Activated CD4-positive, alpha-beta T cell treated with anti-CD3 and anti-CD28 coated beads, Interleukin-2, amount 50 U/mL, for 24 hours (primary cell): ENCODE measurements around the gene GLOD4.
"Not testable (repeated sequence)": the region's sequence is repeated elsewhere in the genome, so short reads cannot be mapped to it uniquely, and the experiment has no call there.

Experiments
- DNase-seq, 2 donors: peaks; one replicate each; pipeline ENCODE4 v3.0.0-alpha.2; 2020; ENCODE audit warnings: low read depth in 1 of 2, low spot score in 1 of 2

The GLOD4 gene

DNA sequence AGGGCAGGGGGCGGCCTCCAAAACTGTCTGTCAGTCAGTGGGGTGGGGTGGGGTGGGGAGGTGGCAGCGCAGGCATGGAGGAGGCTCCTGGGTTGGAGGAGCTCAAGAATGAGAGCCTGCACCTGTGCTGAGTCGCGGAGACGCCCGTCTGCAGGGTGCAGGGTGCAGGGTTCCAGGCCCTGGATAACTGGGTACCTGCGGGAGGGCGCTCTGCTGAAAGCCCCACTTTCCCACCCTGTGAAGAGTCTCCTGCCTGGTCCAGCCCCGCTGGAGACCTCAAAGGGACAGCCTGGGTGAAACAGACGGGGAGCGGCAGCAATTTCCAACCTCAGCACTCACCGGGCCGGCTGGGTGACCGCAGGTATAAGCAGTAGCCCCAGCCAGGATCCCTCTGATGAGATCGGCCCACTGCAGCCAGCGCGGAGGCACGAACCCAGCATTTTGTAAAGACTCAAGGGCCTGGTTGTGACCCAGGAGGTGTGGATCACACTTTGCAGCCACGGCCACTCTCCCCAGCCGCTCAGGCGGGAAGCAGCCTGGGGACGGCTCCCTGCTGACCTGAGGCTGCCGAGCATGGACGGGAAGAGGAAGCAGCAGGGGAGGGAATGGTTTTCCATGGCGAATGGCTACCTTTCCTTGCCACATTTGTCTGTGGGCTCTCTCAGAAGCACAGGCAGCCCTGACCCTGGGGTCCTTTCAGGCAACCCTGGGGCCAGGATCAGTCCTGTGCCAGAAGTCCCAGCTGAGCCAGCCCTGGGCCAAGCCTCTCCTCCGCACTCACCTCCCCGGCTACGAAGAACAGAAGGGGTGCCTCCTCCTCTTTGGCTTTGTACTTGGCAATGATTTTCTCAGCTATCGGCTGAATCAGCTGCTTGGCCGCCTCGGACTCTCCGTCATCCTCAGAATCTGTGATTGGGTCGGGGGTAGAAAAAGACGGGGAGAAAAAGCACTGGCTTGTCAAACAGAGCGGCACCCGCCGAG, 21.1 kb upstream of the GLOD4 start:
- DNase-seq: no peak

DNA sequence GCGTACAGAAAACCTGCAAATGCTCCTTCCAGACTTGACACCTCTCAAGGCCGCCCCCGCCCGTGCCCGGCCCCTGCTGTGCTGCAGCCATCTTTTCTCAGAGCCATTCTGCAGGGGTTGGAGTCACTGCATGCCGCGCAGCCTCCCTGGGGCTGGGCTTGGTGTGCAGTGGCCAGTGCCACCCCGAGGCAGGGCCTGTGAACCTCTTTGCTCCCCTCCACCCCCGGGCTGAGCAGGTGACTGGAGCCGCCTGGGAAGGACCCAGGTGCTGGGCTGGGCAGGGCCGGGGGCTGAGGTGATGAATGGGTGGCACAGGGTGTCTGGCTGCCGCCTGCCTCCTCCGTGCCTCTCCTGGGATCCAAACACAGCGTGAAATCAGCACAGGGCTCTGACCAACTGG, 20.4 kb upstream of the GLOD4 start:
- no peak for DNase-seq

DNA sequence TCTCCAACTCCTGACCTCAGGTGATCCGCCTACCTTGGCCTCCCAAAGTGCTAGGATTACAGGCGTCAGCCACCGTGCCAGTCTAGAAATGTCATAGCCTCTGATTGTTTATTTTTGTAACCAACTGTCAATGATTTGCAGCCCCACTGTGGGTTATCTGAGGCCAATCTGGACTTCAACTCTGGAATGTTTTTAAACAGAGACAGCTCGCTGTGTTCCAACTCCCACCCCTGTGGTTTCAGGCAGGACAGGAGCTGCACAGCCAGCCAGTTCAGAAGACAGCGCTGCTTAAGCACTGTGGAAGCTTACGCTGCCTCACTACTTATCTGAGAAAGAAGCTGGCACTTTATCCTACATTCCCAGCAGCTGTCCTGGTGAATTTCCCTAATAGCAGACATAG, 19.6 kb upstream of the GLOD4 start:
- DNase-seq: no peak

DNA sequence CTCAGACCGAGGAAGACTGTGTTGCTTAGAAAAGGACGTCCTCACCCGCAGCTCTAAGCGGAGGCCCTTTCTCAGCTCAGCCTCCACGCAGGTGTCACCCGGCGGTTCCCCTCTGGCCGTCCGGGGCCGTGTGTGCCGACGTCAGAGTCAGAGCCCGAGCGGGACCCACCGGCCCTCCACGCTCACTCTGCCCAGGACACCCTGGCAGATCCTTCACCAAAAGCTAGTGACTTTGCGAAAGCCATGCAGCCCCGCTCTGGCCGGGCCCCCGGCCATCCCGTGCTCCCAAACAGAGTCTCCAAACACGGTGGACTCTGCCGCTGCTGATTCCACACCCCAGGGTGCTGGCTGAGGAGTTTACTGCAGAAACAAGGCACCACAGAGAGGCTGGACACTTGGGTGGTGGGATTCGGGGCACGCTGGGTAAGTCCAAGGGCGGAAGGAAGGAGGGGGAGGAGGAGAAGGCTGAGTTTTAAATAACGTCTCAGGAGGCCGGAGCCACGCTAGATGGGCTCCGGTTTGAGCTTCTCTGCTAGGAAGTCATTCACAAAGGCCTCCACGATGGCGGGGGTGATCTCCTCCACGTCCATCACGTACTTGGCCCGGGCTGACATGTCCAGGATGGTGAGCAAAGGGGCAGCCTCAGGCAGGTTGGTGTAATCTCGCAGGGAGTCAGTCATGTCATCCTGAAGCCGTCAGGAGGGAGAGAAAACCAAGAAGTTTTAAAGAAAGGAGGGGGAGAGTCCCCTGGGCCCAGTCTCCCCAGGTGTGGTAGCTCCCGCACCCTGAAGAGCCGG, 18.6 kb upstream of the GLOD4 start:
- DNase-seq: no peak

DNA sequence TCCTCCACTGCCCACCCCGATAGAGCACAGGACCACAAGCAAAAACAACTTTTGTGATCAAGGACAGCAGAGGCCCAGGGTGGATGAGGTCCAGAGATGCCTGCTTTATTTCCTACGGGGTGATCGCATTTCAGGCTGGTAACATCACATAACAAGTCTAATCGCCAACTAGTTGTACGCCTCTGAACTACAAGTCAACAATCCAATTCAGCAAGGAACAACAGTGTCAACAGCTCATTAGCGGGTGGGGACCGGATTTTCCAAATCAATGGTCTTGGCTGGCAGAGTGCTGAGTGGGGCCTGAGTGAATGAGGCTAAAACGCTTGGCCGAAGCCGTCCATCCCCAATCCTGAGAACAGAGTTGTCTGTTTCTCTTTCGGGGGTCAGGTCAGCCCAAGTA, 17.2 kb upstream of the GLOD4 start:
- DNase-seq: no peak

DNA sequence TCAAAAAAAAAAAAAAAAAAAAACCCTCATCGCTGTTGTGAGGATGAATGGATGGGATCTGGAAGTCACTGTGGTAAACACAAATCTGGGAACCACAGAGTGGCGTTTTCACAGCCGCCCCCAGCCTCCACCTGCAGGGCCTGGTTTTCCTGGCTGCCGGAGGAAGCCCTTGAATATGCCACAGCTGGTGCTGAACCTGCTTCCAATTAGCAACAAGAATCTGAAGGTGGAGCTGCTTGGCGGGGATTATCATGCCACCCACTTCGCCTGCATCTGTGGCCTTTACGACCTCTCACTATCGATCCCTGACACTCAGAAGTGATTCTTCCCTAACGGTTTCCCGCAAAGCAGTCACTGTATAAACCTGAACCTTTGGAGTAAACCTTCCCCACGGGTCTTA, 16.2 kb upstream of the GLOD4 start:
- DNase-seq: no peak

DNA sequence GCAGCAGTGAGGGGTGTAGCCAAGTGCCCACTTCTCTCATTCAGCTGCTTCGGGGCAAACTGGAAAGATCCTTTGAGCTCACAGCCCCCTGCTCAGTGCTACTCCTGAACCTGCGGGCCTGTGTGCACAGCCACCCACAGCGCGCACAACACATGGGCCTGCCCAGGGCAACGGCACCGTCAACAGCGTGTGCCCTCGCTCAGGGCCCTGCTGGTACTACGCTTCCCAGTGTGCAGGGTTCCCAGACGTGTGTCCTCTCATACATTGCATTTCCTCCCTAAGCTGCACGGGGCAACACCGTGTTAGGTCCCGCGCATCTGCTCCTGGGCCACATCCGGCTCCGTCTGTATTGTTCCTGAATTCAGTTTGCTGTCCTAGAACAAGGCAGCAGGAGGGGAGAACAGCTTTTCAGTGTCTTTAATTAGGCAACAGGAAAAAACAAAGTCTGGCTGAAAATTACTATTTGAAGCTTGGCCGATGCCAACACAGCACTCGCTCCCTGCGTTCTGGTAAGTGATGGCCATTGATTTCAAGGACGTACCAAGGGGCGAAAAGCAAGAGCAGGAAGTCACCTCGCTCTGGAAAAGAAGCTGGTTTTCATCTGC, 15.3 kb upstream of the GLOD4 start:
- DNase-seq: no peak

DNA sequence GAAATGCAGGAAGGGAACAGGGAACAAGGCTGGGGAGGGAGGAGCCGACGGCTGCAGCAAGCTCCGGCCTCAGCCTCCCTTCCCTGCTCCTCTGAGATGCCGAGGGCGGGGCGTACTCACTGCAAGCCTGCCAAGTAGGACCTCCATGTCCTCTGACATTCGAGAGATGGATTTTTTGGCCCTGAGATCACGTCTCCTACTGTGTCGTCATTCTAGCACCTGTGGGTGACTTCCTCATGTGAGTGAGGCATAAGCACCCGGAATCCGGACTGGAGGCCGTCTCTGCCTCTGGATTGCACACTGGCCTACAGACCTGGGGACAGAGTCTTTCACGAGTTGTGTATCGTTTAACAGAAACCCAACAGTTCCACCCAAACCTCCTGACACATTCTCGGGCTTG, 14.5 kb upstream of the GLOD4 start:
- DNase-seq: no peak

DNA sequence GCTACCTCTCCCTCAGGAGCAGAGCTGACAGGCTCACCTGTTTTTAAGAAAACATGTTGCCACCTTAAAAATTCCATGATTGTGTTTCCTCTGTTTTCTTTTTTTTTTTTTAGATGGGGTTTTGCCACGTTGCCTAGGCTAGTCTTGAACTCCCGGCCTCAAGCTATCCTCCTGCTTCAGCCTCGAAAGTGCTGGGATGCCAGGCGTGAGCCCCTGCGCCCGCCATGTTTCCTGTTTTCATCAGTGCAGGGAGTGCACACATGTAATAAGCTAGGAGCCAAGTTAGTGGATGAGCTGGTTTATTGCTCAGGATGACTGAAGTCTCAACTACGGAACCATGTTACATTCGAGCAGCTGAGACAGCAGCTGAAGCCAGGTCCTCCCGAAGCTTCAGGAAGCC, 13.6 kb upstream of the GLOD4 start:
- DNase-seq: no peak

DNA sequence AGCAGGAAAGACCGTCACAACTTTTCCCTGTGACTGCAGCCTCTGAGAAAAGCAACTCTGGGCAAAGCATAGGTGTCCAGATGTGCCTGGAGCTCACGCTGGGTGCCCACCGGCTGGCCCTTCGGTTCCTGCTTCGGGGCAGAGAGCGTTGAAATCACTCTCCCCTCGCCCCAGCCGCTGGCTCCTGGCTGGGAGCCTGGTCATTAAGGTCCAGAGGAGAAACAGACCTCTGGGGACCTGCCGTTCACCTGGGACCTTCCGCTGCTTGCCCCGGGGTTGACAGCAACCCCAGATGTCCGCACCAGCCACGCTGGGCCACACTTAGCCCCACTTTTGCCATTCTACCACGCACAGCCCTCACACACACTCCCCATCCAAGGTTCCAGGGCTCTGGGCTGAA, 13.2 kb upstream of the GLOD4 start:
- DNase-seq: no peak

DNA sequence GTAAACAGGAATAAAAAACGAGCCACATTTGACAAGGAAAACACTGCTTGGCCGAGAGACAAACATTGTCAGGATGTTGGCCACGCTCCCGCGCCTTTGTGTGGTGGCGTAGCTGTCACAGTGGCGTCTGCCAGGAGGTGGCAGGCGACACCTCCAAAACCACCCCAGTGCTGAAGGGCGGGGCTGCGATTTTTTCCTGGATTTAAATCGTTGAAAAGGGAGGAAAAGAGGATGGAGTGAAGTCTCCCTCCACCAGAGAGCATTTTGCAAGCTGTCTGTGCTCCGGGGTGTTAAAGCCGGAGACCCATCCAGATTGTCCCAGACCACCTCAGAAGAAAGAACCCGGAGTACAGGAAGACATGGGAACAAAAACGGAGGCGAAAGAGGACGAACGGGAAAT, 12.8 kb upstream of the GLOD4 start:
- peak in 1 of 2 donors; percentile 7 for DNase-seq

DNA sequence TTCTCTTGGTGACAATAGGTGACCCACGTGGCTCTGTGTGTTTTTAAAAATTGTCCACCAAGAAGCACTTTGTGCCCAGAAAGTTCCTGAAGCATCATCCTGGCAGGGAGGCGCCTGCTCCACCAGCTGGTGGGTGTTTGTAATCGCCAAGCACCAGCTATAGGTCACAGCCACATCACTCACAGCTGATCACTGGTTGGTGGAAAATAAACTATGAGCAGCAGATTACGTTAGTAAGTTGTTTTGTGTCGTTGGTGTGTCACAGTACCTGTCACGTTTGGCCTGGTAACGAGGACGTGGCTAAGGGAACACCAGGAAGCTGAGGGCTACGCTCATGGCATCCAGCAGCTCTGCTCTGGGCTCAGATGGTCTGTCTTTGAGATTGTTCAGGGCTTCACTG, 10.2 kb upstream of the GLOD4 start:
- no peak for DNase-seq

DNA sequence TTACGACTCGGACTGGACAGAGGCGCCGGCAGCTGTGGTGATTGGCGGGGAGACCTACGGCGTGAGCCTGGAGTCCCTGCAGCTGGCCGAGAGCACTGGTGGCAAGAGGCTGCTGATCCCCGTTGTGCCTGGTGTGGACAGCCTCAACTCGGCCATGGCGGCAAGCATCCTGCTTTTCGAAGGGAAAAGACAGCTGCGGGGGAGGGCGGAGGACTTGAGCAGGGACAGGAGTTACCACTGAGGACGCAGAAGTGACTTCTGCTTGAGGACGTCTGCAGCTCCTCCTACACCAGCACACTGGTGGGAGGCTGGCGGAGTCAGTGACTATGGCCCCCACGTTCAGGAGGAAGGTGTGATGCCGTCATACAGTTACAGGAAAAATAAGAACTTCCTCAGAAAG, 9.7 kb upstream of the GLOD4 start:
- DNase-seq: no peak

DNA sequence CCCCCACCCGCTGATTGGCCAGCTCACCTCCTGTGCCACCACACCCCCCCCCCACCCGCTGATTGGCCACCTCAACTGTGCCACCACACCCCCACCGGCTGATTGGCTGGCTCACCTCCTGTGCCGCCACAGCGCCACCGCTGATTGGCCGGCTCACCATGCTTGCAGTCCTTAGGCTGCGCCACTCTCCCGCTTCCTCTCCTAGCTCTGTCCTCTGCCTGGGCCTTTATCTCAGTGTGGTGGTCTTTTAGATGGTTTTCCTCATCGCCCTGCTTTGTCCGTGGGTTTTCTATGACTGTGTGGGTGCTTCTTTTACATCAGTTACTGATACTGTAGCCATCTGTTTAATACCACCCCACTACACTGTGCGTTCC, 8.8 kb upstream of the GLOD4 start:
- not testable (repeated sequence) for DNase-seq

DNA sequence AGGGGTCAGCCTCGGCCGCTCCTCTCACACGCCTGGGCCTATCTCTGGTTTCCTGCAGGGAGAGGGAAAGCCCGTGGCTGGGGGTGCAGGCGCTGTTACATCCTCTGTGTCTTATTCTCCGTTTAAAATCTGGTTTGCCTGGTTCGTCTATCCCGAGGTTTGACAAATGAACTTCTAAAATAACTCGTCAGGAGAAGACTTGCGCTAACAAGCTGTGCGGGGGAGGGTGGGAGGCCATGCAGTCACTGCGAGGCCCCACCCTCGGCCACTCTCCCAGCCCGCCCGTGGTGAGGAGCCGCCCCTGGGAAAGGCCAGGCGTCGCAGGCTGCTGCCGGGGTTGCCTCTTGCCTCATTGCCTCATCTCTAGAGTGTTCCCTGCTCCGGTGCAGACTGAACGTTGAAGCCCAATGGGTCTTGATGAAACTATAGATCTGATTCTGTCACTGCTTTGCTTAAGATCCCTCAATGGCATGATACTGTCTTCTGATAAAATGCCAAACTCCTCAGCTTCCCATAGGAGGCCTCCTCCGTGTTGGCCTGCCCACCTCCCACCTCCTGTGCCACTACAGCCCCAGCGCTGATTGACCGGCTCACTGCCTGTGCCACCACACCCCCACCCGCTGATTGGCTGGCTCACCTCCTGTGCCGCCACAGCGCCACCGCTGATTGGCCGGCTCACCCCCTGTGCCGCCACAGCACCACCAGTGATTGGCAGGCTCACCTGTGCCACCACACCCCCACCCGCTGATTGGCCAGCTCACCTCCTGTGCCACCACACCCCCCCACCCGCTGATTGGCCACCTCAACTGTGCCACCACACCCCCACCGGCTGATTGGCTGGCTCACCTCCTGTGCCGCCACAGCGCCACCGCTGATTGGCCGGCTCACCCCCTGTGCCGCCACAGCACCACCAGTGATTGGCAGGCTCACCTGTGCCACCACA, 8.1 kb upstream of the GLOD4 start:
- DNase-seq: not testable (repeated sequence)

DNA sequence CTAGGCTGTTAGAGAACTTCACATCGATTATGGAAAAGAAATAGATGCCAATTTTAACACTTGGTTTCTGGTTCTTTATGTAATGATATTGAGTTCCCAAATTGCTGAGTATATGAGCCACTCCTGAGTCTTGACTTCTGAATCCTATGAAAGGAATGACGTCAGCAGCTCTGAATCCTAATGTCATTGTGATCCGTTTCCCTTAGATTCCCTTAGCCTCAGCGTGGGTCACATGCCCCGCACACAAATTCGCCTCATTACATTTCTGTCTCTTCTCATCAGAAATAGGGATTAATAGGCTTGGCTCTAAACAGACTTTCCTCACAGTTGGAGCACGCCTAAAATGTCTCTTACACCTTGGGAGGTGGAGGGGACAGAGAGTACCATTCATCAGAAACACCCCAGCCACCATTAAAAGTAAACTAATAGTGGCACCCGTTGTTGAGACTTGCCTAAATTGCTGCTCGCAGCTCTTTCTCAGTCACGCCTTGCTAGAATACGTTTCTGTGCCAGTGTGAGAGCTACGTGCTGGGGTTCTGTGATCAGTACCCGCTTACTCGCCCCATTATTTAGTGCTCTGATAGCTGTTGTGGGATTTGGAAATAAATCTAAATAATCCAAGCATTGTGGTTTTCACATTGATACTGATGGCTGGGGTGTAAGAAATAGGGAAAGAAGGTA, 7.2 kb upstream of the GLOD4 start:
- DNase-seq: no peak

DNA sequence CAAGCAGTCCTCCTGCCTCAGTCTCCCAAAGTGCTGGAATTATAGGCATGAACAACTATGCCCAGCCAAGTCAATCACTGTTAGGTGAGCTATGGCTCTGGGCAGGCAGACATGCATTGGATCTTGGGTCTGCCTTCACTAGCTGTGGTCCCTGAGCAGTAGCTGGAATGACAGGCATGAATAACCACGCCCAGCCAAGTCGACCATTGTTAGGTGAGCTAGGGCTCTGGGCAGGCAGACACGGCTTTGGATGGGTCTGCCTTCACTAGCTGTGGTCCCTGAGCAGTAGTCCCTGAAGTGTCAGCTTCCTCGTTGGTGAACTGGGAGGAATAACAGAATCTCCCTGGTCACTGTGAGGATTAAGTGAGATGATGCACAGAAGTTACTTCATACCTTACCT, 6.5 kb upstream of the GLOD4 start:
- no peak for DNase-seq

DNA sequence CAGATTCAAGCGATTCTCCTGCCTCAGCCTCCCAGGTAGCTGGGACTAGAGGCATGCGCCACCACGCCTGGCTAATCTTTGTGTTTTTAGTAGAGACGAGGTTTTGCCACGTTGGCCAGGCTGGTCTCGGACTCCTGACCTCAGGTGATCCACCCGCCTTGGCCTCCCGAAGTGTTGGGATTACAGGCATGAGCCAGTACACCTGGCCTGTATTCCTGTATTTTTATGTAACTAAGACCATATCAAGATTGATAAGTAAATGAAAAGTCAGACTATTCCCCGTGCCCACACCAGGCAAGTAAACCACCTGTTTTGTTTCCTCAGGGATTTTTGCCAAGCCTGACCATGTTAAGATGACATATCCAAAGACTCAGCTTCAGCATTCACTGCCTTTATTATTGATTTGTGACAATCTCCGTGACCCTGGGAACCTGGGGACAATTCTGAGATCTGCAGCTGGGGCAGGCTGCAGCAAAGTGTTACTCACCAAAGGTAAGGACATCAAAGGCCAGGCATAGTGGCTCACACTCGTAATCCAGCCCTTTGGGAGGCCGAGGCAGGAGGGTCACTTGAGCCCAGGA, 5.7 kb upstream of the GLOD4 start:
- DNase-seq: no peak

DNA sequence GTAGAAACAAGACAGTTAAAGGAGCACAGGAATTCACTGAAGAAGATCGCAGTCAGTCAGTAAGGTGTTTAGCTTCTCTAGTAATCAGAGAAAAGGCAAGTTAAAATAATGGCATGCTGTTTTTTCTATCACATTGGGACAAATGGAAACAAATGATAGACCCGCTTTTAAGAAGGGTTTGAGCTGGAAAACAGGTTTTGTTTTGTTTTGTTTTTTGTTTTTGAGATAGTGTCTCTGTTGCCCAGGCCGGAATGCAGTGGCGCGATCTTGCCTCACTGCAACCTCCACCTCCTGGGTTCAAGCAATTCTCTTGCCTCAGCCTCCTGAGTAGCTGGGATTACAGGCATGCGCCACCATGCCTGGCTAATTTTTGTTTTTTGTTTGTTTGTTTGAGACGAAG, 3.8 kb upstream of the GLOD4 start:
- DNase-seq: not testable (repeated sequence)

DNA sequence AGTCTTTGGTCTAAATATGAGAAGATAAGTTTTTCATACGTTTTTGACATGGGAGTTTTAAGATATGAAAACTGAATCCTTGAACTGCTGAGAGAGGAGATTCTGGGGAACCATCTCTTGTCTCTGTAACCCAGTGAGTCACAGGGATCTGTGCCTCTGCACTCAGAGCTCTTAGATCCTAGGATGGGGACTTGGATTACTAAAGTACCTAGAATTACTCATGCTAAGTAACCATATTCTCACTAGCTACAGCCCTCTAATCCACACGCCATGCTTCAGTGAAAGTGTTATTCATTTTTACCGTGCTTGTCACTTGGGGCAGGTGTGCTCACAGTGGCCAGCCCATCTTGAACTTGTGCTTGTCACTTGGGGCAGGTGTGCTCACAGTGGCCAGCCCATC, 2.1 kb upstream of the GLOD4 start:
- no peak for DNase-seq
